PC-9 (cell line): ENCODE data around the gene HBA2. TPM values are rescaled to one million over a fixed set of nuclear protein-coding genes. Genes with fewer than 3 reads are reported as not detected.

Experiments
- BruUV-seq: library from RNA; stranded (reverse); fragments of 400-500 nt; replicated peaks from 2 replicates; lab custom pipeline; 2021; lab: Mats Ljungman, UMichigan
- CTCF ChIA-PET: fragments of 300-600 bp; sonication (Branson Sonifier 250); formaldehyde crosslinking; loops from one replicate; lab custom pipeline; 2022; ENCODE audit warnings: antibody characterized with exemption; lab: Charles Lee
- POLR2A ChIA-PET: fragments of 300-600 bp; sonication (Branson Sonifier 250); formaldehyde crosslinking; loops from one replicate; lab custom pipeline; 2022; ENCODE audit warnings: antibody characterized with exemption; ENCODE audit not compliant: unreplicated experiment; lab: Charles Lee
- DNase-seq, 2 experiments: peaks; one replicate each; pipeline versions ENCODE4 v3.0.0 to v3.0.0-alpha.2; 2015 to 2022; ENCODE audit warnings: mixed read lengths in 1 of 2
- H2AFZ ChIP-seq: fragments of 200-600 bp; sonication (generic); 2 replicates; pipeline ENCODE4 v1.8.1; 2017; ENCODE audit warnings: antibody characterized with exemption
- H3F3A ChIP-seq: fragments of 200-600 bp; sonication (generic); 2 replicates; pipeline ENCODE4 v1.8.1; 2017; ENCODE audit warnings: antibody characterized with exemption, mild to moderate bottlenecking, low read depth; ENCODE audit not compliant: insufficient read depth
- H3K27ac ChIP-seq: fragments of 200-600 bp; sonication (generic); 2 replicates; pipeline ENCODE4 v1.6.1; 2016; ENCODE audit warnings: mixed run types
- H3K27me3 ChIP-seq: fragments of 200-600 bp; sonication (generic); 2 replicates; pipeline ENCODE4 v1.6.1; 2016; ENCODE audit warnings: low read depth, mixed run types; ENCODE audit not compliant: insufficient read depth
- H3K36me3 ChIP-seq: fragments of 200-600 bp; sonication (generic); 2 replicates; pipeline ENCODE4 v1.6.1; 2016; ENCODE audit warnings: low read depth, mixed run types
- H3K4me1 ChIP-seq: fragments of 200-600 bp; sonication (generic); replicated peaks from 2 replicates; pipeline ENCODE4 v1.6.1; 2016; ENCODE audit warnings: mixed run types; ENCODE audit not compliant: insufficient read depth
- H3K4me2 ChIP-seq: fragments of 200-600 bp; sonication (generic); 2 replicates; pipeline ENCODE4 v1.6.1; 2017; ENCODE audit warnings: mixed run types
- H3K4me3 ChIP-seq: fragments of 200-600 bp; sonication (generic); 2 replicates; pipeline ENCODE4 v1.6.1; 2016; ENCODE audit warnings: mixed run types
- H3K79me2 ChIP-seq: fragments of 200-600 bp; sonication (generic); 2 replicates; pipeline ENCODE4 v1.6.1; 2017; ENCODE audit warnings: low read depth, mixed run types
- H3K9me2 ChIP-seq: fragments of 200-600 bp; sonication (generic); 2 replicates; pipeline ENCODE4 v1.8.1; 2017; ENCODE audit warnings: mild to moderate bottlenecking; ENCODE audit not compliant: insufficient read depth
- H3K9me3 ChIP-seq: fragments of 200-600 bp; sonication (generic); 2 replicates; pipeline ENCODE4 v1.8.1; 2016; ENCODE audit warnings: low read depth; ENCODE audit not compliant: insufficient read depth
- H4K20me1 ChIP-seq: fragments of 200-600 bp; sonication (generic); 2 replicates; pipeline ENCODE4 v1.8.1; 2017; ENCODE audit not compliant: insufficient read depth
- CTCF ChIP-seq: fragments of 200-600 bp; sonication (generic); conservative IDR thresholded peaks from 2 replicates; pipeline ENCODE4 v1.6.1; 2017; ENCODE audit warnings: mixed run types, antibody characterized with exemption, mild to moderate bottlenecking, moderate library complexity
- EZH2 ChIP-seq: fragments of 200-600 bp; sonication (generic); IDR thresholded peaks from 2 replicates; pipeline ENCODE4 v1.8.0; 2017; ENCODE audit warnings: antibody characterized with exemption, low read depth
- intact Hi-C: fragments of 100-400 bp; cut with micrococcal nuclease; formaldehyde crosslinking; loops from one replicate; pipeline ENCODE4 v1.10.0; 2022; ENCODE audit not compliant: unreplicated experiment
- total RNA-seq: library from RNA; stranded (reverse); gene quantifications from 2 replicates; pipeline ENCODE4 v1.2.3, GENCODE V29; 2021

The HBA2 gene
- total RNA-seq, 1 experiment from 2014 or later: not detected

DNA sequence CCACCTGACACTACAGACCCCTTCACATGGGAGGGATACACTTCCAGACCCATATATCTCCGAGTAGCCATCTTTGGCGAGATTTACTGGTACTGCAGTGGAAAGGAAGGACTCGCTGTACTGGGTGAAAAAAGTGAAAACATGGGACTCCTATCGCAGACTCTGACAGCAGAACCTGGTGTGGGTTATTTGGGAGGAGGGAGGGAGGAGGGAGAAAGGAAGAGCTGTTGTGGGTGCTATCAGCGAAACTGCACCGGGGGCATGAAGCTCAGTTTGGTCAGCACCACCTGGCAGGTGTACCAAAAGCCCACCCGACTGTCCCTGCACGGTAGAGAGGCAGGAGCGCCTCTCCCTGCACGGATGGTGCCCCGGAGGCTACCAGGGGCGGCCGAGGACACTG, 12.5 kb downstream of the HBA2 start:
- no peaks in the 10 kb centered on the region for H3K9me2 ChIP-seq
- no TSS peak for BruUV-seq
- CTCF ChIA-PET: interaction anchor here (0.6 kb wide), 1 partner anchor 296 kb away, joined by 3 read pairs; no protein-coding TSS in a partner anchor
- peaks cover 12% of the 10 kb centered on the region; the same call in 1 of the 2 replicates for H3F3A ChIP-seq
- no peaks in the 10 kb centered on the region; the same call in 1 of the 2 replicates for H4K20me1 ChIP-seq
- H3K4me3 ChIP-seq: no peak overlapping the region
- H3K4me1 ChIP-seq: no peaks in the 10 kb centered on the region
- H3K27ac ChIP-seq: no peak overlapping the region
- H3K27me3 ChIP-seq: no peaks in the 10 kb centered on the region
- H3K4me2 ChIP-seq: no peak overlapping the region
- no peaks in the 10 kb centered on the region for H3K79me2 ChIP-seq
- no peaks in the 10 kb centered on the region for H3K36me3 ChIP-seq
- no peak for DNase-seq
- no peak for TF ChIP-seq CTCF
- no peak for TF ChIP-seq EZH2
- no peak overlapping the region for H2AFZ ChIP-seq
- H3K9me3 ChIP-seq: no peaks in the 10 kb centered on the region
- intact Hi-C loops: no loop called here
- POLR2A ChIA-PET: interaction anchor here (0.6 kb wide), 1 partner anchor 1979 kb away, joined by 5 read pairs; no protein-coding TSS in a partner anchor

DNA sequence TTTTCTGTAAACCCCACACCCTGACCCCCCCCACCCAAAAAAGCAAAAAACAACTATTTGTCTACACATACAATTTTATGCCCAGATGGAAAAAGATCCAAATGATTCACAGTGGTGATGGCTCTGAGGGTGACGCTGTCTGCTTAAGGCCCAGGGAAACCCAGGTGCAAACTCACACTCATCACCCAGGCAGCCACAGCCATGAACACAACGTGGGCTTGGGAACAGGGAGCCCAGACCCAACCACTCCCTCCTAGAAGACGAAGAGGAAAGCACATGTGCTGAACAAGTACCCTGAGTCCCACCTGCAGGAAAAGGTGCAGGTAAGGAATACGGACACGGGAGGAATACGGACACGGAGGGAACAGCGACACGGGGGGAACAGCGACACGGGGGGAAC, 13.0 kb downstream of the HBA2 start:
- H3K36me3 ChIP-seq: no peaks in the 10 kb centered on the region
- H3K27me3 ChIP-seq: no peaks in the 10 kb centered on the region
- intact Hi-C loops: no loop called here
- no peak overlapping the region for H3K27ac ChIP-seq
- no peak overlapping the region for H3K4me2 ChIP-seq
- no peak for DNase-seq
- CTCF ChIA-PET: interaction anchor here (0.6 kb wide), 1 partner anchor 296 kb away, joined by 3 read pairs; no protein-coding TSS in a partner anchor
- no peaks in the 10 kb centered on the region; the same call in 1 of the 2 replicates for H4K20me1 ChIP-seq
- BruUV-seq: no TSS peak
- H3K4me1 ChIP-seq: no peaks in the 10 kb centered on the region
- H3K9me3 ChIP-seq: no peaks in the 10 kb centered on the region
- no peak overlapping the region for H2AFZ ChIP-seq
- no peak overlapping the region for H3K4me3 ChIP-seq
- peaks cover 13% of the 10 kb centered on the region; the same call in 1 of the 2 replicates for H3F3A ChIP-seq
- TF ChIP-seq CTCF (no peak), EZH2 (no peak)
- POLR2A ChIA-PET: interaction anchor here (0.6 kb wide), 1 partner anchor 1978 kb away, joined by 5 read pairs; no protein-coding TSS in a partner anchor
- no peaks in the 10 kb centered on the region for H3K79me2 ChIP-seq
- no peaks in the 10 kb centered on the region for H3K9me2 ChIP-seq

GRCh38 chr16:187330-187729, 14.7 kb downstream of the HBA2 start:
- Histone ChIP-seq H3F3A (peaks cover 13% of the 10 kb centered on the region; the same call in 1 of the 2 replicates), H3K4me2 (no peak overlapping the region), H3K27me3 (no peaks in the 10 kb centered on the region), H4K20me1 (no peaks in the 10 kb centered on the region; the same call in 1 of the 2 replicates), H3K4me1 (no peaks in the 10 kb centered on the region), H3K9me2 (no peaks in the 10 kb centered on the region), H3K36me3 (peaks cover 4% of the 10 kb centered on the region; the same call in 1 of the 2 replicates), H3K4me3 (no peak overlapping the region), H3K9me3 (no peaks in the 10 kb centered on the region), H3K79me2 (no peaks in the 10 kb centered on the region), H2AFZ (no peak overlapping the region), H3K27ac (no peak overlapping the region)
- POLR2A ChIA-PET: no interaction called here
- intact Hi-C loops: no loop called here
- no TSS peak for BruUV-seq
- TF ChIP-seq EZH2: no peak
- TF ChIP-seq CTCF: no peak
- no peak for DNase-seq
- CTCF ChIA-PET: no interaction called here
